Astrocyte (in vitro differentiated cells and primary cell): ENCODE data around the gene PKLR. TPM values are rescaled to one million over a fixed set of nuclear protein-coding genes. Genes with fewer than 3 reads are reported as not detected.

Experiments
- DNase-seq: peaks from one replicate; pipeline ENCODE4 v3.0.0-alpha.2; 2010; ENCODE audit warnings: low read depth
- FAIRE-seq: peaks from 2 replicates; lab custom pipeline; 2011; peaks lifted over from hg19 to GRCh38; lab: Jason Lieb, UNC
- H2AFZ ChIP-seq: 2 replicates; pipeline ENCODE4 v1.6.0; 2012; ENCODE audit warnings: low read depth, low read length, inconsistent platforms
- H3K27ac ChIP-seq: 2 replicates; pipeline ENCODE4 v1.5.1; 2011; ENCODE audit warnings: low read depth, low read length, inconsistent platforms
- H3K27me3 ChIP-seq: 2 replicates; pipeline ENCODE4 v1.6.0; 2011; ENCODE audit warnings: low read length, inconsistent platforms; ENCODE audit not compliant: insufficient read depth
- H3K36me3 ChIP-seq: 2 replicates; pipeline ENCODE4 v1.5.1; 2011; ENCODE audit warnings: low read length, inconsistent platforms; ENCODE audit not compliant: insufficient read depth
- H3K4me1 ChIP-seq: 2 replicates; pipeline ENCODE4 v1.5.1; 2011; ENCODE audit warnings: low read length, inconsistent platforms; ENCODE audit not compliant: insufficient read depth
- H3K4me2 ChIP-seq: 2 replicates; pipeline ENCODE4 v1.6.0; 2012; ENCODE audit warnings: low read length, inconsistent platforms
- H3K4me3 ChIP-seq: 2 replicates; pipeline ENCODE4 v1.5.1; 2011; ENCODE audit warnings: low read depth, mild to moderate bottlenecking, low read length, inconsistent platforms; ENCODE audit not compliant: insufficient read depth
- H3K79me2 ChIP-seq: 2 replicates; pipeline ENCODE4 v1.6.0; 2012; ENCODE audit warnings: mild to moderate bottlenecking, low read length, inconsistent platforms; ENCODE audit not compliant: insufficient read depth
- H3K9ac ChIP-seq: 2 replicates; pipeline ENCODE4 v1.6.0; 2012; ENCODE audit warnings: mild to moderate bottlenecking, low read length, inconsistent platforms
- H3K9me3 ChIP-seq: 2 replicates; pipeline ENCODE4 v1.5.1; 2012; ENCODE audit warnings: low read depth, mild to moderate bottlenecking, low read length, inconsistent platforms; ENCODE audit not compliant: insufficient read depth
- H4K20me1 ChIP-seq: 2 replicates; pipeline ENCODE4 v1.6.0; 2012; ENCODE audit warnings: low read length, inconsistent platforms; ENCODE audit not compliant: insufficient read depth
- H3K27ac Mint-ChIP-seq: one replicate; pipeline ENCODE4 v1.8.0; 2021; ENCODE audit warnings: mild to moderate bottlenecking, mixed read lengths; ENCODE audit not compliant: unreplicated experiment
- H3K27me3 Mint-ChIP-seq: one replicate; pipeline ENCODE4 v1.8.0; 2021; ENCODE audit warnings: low read depth, mixed read lengths; ENCODE audit not compliant: unreplicated experiment
- H3K36me3 Mint-ChIP-seq: one replicate; pipeline ENCODE4 v1.8.0; 2021; ENCODE audit warnings: low read depth, mixed read lengths; ENCODE audit not compliant: unreplicated experiment
- H3K4me1 Mint-ChIP-seq: one replicate; pipeline ENCODE4 v1.8.0; 2021; ENCODE audit warnings: low read depth, mixed read lengths; ENCODE audit not compliant: unreplicated experiment
- H3K4me3 Mint-ChIP-seq: one replicate; pipeline ENCODE4 v1.8.0; 2021; ENCODE audit warnings: mild to moderate bottlenecking, moderate library complexity, mixed read lengths; ENCODE audit not compliant: unreplicated experiment
- H3K9me3 Mint-ChIP-seq: one replicate; pipeline ENCODE4 v1.8.0; 2021; ENCODE audit warnings: mild to moderate bottlenecking, mixed read lengths; ENCODE audit not compliant: unreplicated experiment
- CTCF ChIP-seq: IDR thresholded peaks from 2 replicates; pipeline ENCODE4 v1.5.1; 2011; ENCODE audit warnings: low read depth, mild to moderate bottlenecking, inconsistent platforms, low read length, moderate library complexity; ENCODE audit not compliant: insufficient read depth
- EZH2 ChIP-seq: IDR thresholded peaks from 2 replicates; pipeline ENCODE4 v1.6.1; 2012; ENCODE audit warnings: mild to moderate bottlenecking, low read length, inconsistent platforms; ENCODE audit not compliant: insufficient read depth
- total RNA-seq: library from RNA; stranded (reverse); gene quantifications from 2 replicates; pipeline ENCODE4 v1.2.1, GENCODE V29; 2021

The PKLR gene
- total RNA-seq, 1 donor from 2014 or later = not detected

GRCh38 chr1:155253208-155253607 lies 48.0 kb downstream of the PKLR start:
- Histone ChIP-seq H3K27ac (no peak overlapping the region), H2AFZ (no peak overlapping the region), H3K4me3 (peak overlapping the region; percentile 79), H3K4me1 (peaks cover 28% of the 10 kb centered on the region), H3K9me3 (no peaks in the 10 kb centered on the region), H3K36me3 (peaks cover 5% of the 10 kb centered on the region), H4K20me1 (no peaks in the 10 kb centered on the region), H3K27me3 (no peaks in the 10 kb centered on the region), H3K9ac (peak overlapping the region; percentile 82), H3K79me2 (peaks cover 17% of the 10 kb centered on the region), H3K4me2 (peak overlapping the region; percentile 97)
- DNase-seq = no peak
- TF ChIP-seq CTCF = no peak
- no peak for TF ChIP-seq EZH2
- no peaks in the 10 kb centered on the region for H3K27me3 Mint-ChIP-seq
- H3K4me3 Mint-ChIP-seq = peak overlapping the region; percentile 80
- peaks cover 21% of the 10 kb centered on the region for H3K4me1 Mint-ChIP-seq
- H3K36me3 Mint-ChIP-seq = peaks cover 8% of the 10 kb centered on the region
- no peaks in the 10 kb centered on the region for H3K9me3 Mint-ChIP-seq
- no peak for FAIRE-seq
- H3K27ac Mint-ChIP-seq = no peak overlapping the region

GRCh38 chr1:155251566-155251965 lies 49.7 kb downstream of the PKLR start:
- Histone ChIP-seq H3K9ac (peak overlapping the region; percentile 41), H2AFZ (no peak overlapping the region), H3K27me3 (no peaks in the 10 kb centered on the region), H3K4me3 (no peak overlapping the region), H3K4me2 (no peak overlapping the region), H3K36me3 (no peaks in the 10 kb centered on the region), H3K9me3 (no peaks in the 10 kb centered on the region), H3K4me1 (peaks cover 28% of the 10 kb centered on the region), H3K79me2 (peaks cover 17% of the 10 kb centered on the region), H3K27ac (no peak overlapping the region), H4K20me1 (no peaks in the 10 kb centered on the region)
- no peaks in the 10 kb centered on the region for H3K27me3 Mint-ChIP-seq
- H3K9me3 Mint-ChIP-seq = no peaks in the 10 kb centered on the region
- no peak overlapping the region for H3K27ac Mint-ChIP-seq
- peak overlapping the region; percentile 66 for H3K4me3 Mint-ChIP-seq
- TF ChIP-seq EZH2 (no peak), CTCF (no peak)
- no peak for FAIRE-seq
- DNase-seq = no peak
- peaks cover 8% of the 10 kb centered on the region for H3K36me3 Mint-ChIP-seq
- peaks cover 21% of the 10 kb centered on the region for H3K4me1 Mint-ChIP-seq

GRCh38 chr1:155250633-155251449 lies 50.4 kb downstream of the PKLR start:
- H3K4me2 ChIP-seq = peak overlapping the region; percentile 77
- Mint-ChIP-seq H3K36me3 (peaks cover 14% of the 10 kb centered on the region), H3K4me3 (peak overlapping the region; percentile 54), H3K27me3 (no peaks in the 10 kb centered on the region), H3K27ac (peak overlapping the region; percentile 48), H3K9me3 (no peaks in the 10 kb centered on the region), H3K4me1 (peaks cover 21% of the 10 kb centered on the region)
- H3K79me2 ChIP-seq = peaks cover 17% of the 10 kb centered on the region
- FAIRE-seq (no peak), DNase-seq (peak; percentile 61)
- TF ChIP-seq CTCF = peak; percentile 99
- TF ChIP-seq EZH2 = no peak
- H3K27me3 ChIP-seq = no peaks in the 10 kb centered on the region
- H2AFZ ChIP-seq = peak overlapping the region; percentile 96
- peak overlapping the region; percentile 67 for H3K9ac ChIP-seq
- H3K27ac ChIP-seq = peak overlapping the region; percentile 5
- peak overlapping the region; percentile 33 for H3K4me3 ChIP-seq
- peaks cover 25% of the 10 kb centered on the region for H3K4me1 ChIP-seq
- H4K20me1 ChIP-seq = no peaks in the 10 kb centered on the region
- H3K36me3 ChIP-seq = no peaks in the 10 kb centered on the region
- H3K9me3 ChIP-seq = no peaks in the 10 kb centered on the region
